T-cell (primary cell): ENCODE data around the gene TUBB3. TPM values are rescaled to one million over a fixed set of nuclear protein-coding genes. Genes with fewer than 3 reads are reported as not detected.

Experiments
- ATAC-seq, 4 experiments: fragments of 200-7000 bp in 3 of 4; fragments of 150-1000 bp in 1 of 4; cut with Tn5 transposase; replicated peaks in 1 of 4; 1 replicate in 3 of 4; 2 replicates in 1 of 4; pipeline ENCODE4 v1.10.0; 2021; ENCODE audit warnings: moderate library complexity in 3 of 4, mild to moderate bottlenecking in 2 of 4, moderate number of reproducible peaks in 1 of 4
- CTCF ChIA-PET, 2 donors: fragments of 300-600 bp; sonication (Branson Sonifier 250); formaldehyde crosslinking; loops; one replicate each; lab custom pipeline; 2022; ENCODE audit warnings: antibody characterized with exemption in 2 of 2; lab: Charles Lee
- POLR2A ChIA-PET, 2 donors: fragments of 300-600 bp; sonication (Branson Sonifier 250); formaldehyde crosslinking; loops; one replicate each; lab custom pipeline; 2022; ENCODE audit warnings: antibody characterized with exemption in 2 of 2; lab: Charles Lee
- DNase-seq, 35 experiments: peaks; one replicate each; pipeline versions ENCODE4 v3.0.0 to v3.0.0-alpha.2; 2013 to 2023
- H3K27ac ChIP-seq: one replicate; pipeline ENCODE4 v1.5.1; 2013; ENCODE audit warnings: low read length
- H3K27me3 ChIP-seq, 2 experiments: replicated peaks in 1 of 2; 1 replicate in 1 of 2; 2 replicates in 1 of 2; pipeline versions ENCODE4 v1.6.1 to v1.7.0; 2013; ENCODE audit warnings: low read length in 1 of 2, mixed read lengths in 1 of 2; ENCODE audit not compliant: control insufficient read depth in 2 of 2, insufficient read depth in 2 of 2; ENCODE audit errors: extremely low read depth in 1 of 2
- H3K36me3 ChIP-seq, 2 donors: 1 replicate in 1 of 2; 2 replicates in 1 of 2; pipeline versions ENCODE4 v1.6.1 to v1.7.0; 2013; ENCODE audit warnings: low read length in 1 of 2; ENCODE audit not compliant: control insufficient read depth in 2 of 2, insufficient read depth in 1 of 2; ENCODE audit errors: extremely low read depth in 1 of 2
- H3K4me1 ChIP-seq, 2 experiments: 1 replicate in 1 of 2; 2 replicates in 1 of 2; pipeline versions ENCODE4 v1.6.1 to v1.7.0; 2013; ENCODE audit warnings: low read length in 2 of 2, mixed read lengths in 1 of 2; ENCODE audit not compliant: insufficient read depth in 2 of 2, control insufficient read depth in 1 of 2; ENCODE audit errors: extremely low read depth in 1 of 2
- H3K4me3 ChIP-seq, 2 donors: 1 replicate in 1 of 2; 2 replicates in 1 of 2; pipeline versions ENCODE4 v1.5.1 to v1.7.0; 2013; ENCODE audit warnings: mild to moderate bottlenecking in 2 of 2, low read length in 1 of 2, moderate library complexity in 1 of 2; ENCODE audit not compliant: control insufficient read depth in 1 of 2; ENCODE audit errors: extremely low read depth in 1 of 2
- H3K9me3 ChIP-seq: 2 replicates; pipeline ENCODE4 v1.7.0; 2013
- H3K27ac Mint-ChIP-seq, 2 donors: one replicate each; pipeline ENCODE4 v1.8.0; 2020 to 2021; ENCODE audit warnings: mild to moderate bottlenecking in 2 of 2, mixed read lengths in 2 of 2
- H3K27me3 Mint-ChIP-seq, 2 donors: one replicate each; pipeline ENCODE4 v1.8.0; 2021 to 2022; ENCODE audit warnings: mixed read lengths in 2 of 2
- H3K36me3 Mint-ChIP-seq: one replicate; pipeline ENCODE4 v1.8.0; 2021; ENCODE audit warnings: mixed read lengths
- H3K4me1 Mint-ChIP-seq, 3 donors: one replicate each; pipeline ENCODE4 v1.8.0; 2020 to 2022; ENCODE audit warnings: mixed read lengths in 3 of 3, mild to moderate bottlenecking in 1 of 3
- H3K4me3 Mint-ChIP-seq, 3 donors: one replicate each; pipeline ENCODE4 v1.8.0; 2020 to 2022; ENCODE audit warnings: mild to moderate bottlenecking in 3 of 3, mixed read lengths in 3 of 3, moderate library complexity in 3 of 3
- H3K9me3 Mint-ChIP-seq, 3 donors: one replicate each; pipeline ENCODE4 v1.8.0; 2020 to 2022; ENCODE audit warnings: mixed read lengths in 3 of 3
- WGBS: methylation state at CpG from one replicate; pipeline ENCODE4 v1.1.5; 2013; ENCODE audit warnings: missing lambda C conversion rate; ENCODE audit not compliant: insufficient coverage; 5-methylcytosine and 5-hydroxymethylcytosine counted together
- total RNA-seq, 35 experiments: library from RNA in 6 of 35; stranded (reverse) in 6 of 35; fragments of 120-200 nt in 1 of 35; gene quantifications; one replicate each; pipeline versions ENCODE4 v1.2.1 to v1.2.4 and lab custom pipeline; 2013 to 2026

TUBB3 gene
- total RNA-seq, 5 donors from 2014 or later (not counting 1 experiment from before 2014, with no cell fraction given) = 0.58 to 1.8 (median 0.93) TPM

DNA sequence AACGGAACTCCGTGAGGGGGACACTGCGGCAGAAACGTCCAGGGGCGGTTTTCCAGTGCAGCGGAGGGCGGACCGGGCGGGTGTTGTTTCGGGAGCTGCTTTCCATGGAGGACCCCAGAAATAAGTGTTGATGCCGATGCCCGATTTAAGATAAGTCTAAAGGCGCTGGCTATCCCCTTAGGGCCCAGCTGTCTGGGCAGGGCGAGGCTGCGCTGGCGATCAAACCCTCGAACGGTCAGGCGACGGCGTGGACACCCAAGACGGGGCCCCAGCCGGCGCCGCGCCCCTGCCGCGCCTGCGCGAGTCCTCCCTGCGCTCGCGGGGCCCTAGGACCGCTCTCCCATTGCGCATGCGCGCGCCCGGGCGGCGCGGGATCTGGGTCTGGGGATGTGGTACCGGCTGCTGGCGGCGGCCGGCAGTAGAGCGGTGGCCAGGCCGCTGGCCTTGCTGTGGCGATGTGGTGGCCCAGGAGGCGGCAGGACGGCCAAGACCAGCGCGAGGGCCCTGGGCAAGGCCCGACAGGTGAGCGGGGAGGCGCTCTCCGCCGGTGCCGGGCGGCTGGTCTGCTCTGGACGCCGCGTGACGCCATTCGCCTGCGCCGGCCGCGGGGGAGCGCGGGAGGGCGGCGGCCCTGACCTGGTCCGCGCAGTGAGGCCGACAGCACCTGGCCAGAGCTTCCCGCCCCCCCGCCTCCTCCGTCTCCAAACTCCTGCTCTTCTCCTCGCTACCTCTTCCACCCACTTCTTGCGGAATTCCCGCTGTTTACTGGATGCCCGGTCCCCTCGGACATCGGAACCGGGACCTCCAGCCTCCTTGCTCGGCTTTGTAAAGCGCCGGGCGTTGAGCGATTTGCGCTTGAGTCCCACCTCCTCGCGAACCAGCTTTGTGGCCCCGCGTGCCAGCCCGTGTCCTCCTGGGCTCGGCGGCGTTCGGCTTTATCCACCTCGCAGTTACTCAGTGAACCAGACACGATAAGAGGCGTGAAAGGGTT, 49.4 kb downstream of the TUBB3 start:
- H3K9me3 Mint-ChIP-seq = no peaks in the 10 kb centered on the region
- ChIA-PET CTCF (interaction anchor here in 1 of 2 donors (1.1 kb wide), 1 partner anchor 22 kb away, joined by 3 read pairs; no protein-coding TSS in a partner anchor), POLR2A (no interaction called here)
- ATAC-seq = peak; percentile 92 to 94 (median 92)
- peak; percentile 80 to 95 (median 87) for DNase-seq
- under 1% methylated on average over 101 of the region's 104 CpGs for WGBS
- peak overlapping the region; percentile 90 to 94 for H3K27ac Mint-ChIP-seq
- Histone ChIP-seq H3K36me3 (peaks cover 0 to 1% of the 10 kb centered on the region in 2 donors), H3K27me3 (no peaks in the 10 kb centered on the region), H3K4me1 (peaks cover 7 to 34% of the 10 kb centered on the region in 2 experiments), H3K9me3 (no peaks in the 10 kb centered on the region), H3K4me3 (peak overlapping the region; percentile 85 to 92), H3K27ac (peak overlapping the region; percentile 63)
- peak overlapping the region; percentile 97 to 98 (median 97) for H3K4me3 Mint-ChIP-seq
- peaks cover 0 to 2% of the 10 kb centered on the region in 2 donors for H3K27me3 Mint-ChIP-seq
- H3K36me3 Mint-ChIP-seq = peaks cover 6% of the 10 kb centered on the region
- peaks cover 27 to 39% (median 32%) of the 10 kb centered on the region in 3 donors for H3K4me1 Mint-ChIP-seq

- ATAC-seq (no peak), DNase-seq (no peak)
- 0% methylated on average over 1 of the region's 14 CpGs for WGBS
- POLR2A ChIA-PET = no interaction called here
- Mint-ChIP-seq H3K9me3 (no peaks in the 10 kb centered on the region), H3K36me3 (peaks cover 6% of the 10 kb centered on the region), H3K4me1 (peaks cover 27 to 39% (median 32%) of the 10 kb centered on the region in 3 donors), H3K27ac (peak overlapping the region; percentile 90 to 94), H3K27me3 (peaks cover 0 to 2% of the 10 kb centered on the region in 2 donors), H3K4me3 (peak overlapping the region; percentile 97 to 98 (median 97))
- Histone ChIP-seq H3K4me3 (peak overlapping the region; percentile 85 to 92), H3K27me3 (no peaks in the 10 kb centered on the region), H3K27ac (peak overlapping the region; percentile 21), H3K4me1 (peaks cover 7 to 34% of the 10 kb centered on the region in 2 experiments), H3K36me3 (peaks cover 3 to 8% of the 10 kb centered on the region in 2 donors), H3K9me3 (no peaks in the 10 kb centered on the region)
- CTCF ChIA-PET = interaction anchor here in 1 of 2 donors (0.6 kb wide), 1 partner anchor 25 kb away, joined by 3 read pairs; no protein-coding TSS in a partner anchor
Observed at GRCh38 chr16:89973235-89973634, 50.1 kb downstream of the TUBB3 start.

DNA sequence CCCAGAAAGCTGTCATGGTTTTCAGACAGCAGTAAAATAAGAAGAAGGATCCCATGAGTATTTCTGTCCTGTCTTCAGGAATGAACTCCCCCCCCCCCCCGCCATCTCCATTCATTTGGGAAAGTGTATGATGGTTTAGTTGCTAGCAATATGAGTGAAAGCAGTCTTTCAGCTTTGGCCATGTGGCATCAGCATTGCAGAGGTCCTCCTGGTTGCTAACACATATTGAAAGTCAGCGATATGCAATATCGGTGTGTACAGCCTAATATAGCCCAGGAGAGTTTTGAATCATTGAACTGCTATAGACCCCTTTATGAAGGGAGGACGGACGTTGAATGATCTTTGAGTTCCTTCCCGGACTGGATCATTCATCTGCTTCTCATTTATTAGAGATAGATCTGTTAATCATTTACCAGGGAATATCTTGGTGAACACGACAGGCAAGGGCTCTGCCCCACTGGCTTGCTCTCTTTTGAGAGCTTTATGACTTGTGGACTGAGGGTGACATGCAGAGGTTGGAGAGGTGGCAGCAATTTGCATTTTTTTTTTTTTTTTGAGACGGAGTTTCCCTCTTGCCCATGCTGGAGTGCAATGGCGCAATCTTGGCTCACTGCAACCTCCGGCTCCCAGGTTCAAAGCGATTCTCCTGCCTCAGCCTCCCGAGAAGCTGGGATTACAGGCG, 50.7 kb downstream of the TUBB3 start:
- peaks cover 7 to 34% of the 10 kb centered on the region in 2 experiments for H3K4me1 ChIP-seq
- CTCF ChIA-PET = interaction anchor here in 1 of 2 donors (0.6 to 0.7 kb wide), 2 partner anchors 24 to 136 kb away, joined by 3 to 6 read pairs; no protein-coding TSS in a partner anchor
- H3K27ac Mint-ChIP-seq = peak overlapping the region in 1 of 2 donors; percentile 44

GRCh38 chr16:89974870-89975269, 51.7 kb downstream of the TUBB3 start:
- Histone ChIP-seq H3K27ac (no peak overlapping the region), H3K4me3 (no peak overlapping the region), H3K27me3 (no peaks in the 10 kb centered on the region), H3K36me3 (peaks cover 6 to 19% of the 10 kb centered on the region in 2 donors), H3K9me3 (no peaks in the 10 kb centered on the region), H3K4me1 (peaks cover 7 to 34% of the 10 kb centered on the region in 2 experiments)
- Mint-ChIP-seq H3K4me3 (peak overlapping the region in 1 of 3 donors; percentile 44), H3K4me1 (peaks cover 27 to 39% (median 32%) of the 10 kb centered on the region in 3 donors), H3K36me3 (peaks cover 14% of the 10 kb centered on the region), H3K9me3 (no peaks in the 10 kb centered on the region), H3K27ac (no peak overlapping the region), H3K27me3 (peaks cover 0 to 2% of the 10 kb centered on the region in 2 donors)
- CTCF ChIA-PET = no interaction called here
- POLR2A ChIA-PET = no interaction called here
- DNase-seq = no peak
- no peak for ATAC-seq
- WGBS = 80% methylated on average over 1 of the region's 2 CpGs

More for the DNA sequence above, 50.7 kb downstream of the TUBB3 start:
- Histone ChIP-seq H3K9me3 (no peaks in the 10 kb centered on the region), H3K4me3 (peak overlapping the region; percentile 85 to 92), H3K27ac (no peak overlapping the region), H3K36me3 (peaks cover 6 to 12% of the 10 kb centered on the region in 2 donors), H3K27me3 (no peaks in the 10 kb centered on the region)
- 97% methylated on average over 6 of the region's 13 CpGs for WGBS
- ATAC-seq = no peak
- Mint-ChIP-seq H3K4me3 (peak overlapping the region; percentile 97 to 98 (median 97)), H3K9me3 (no peaks in the 10 kb centered on the region), H3K36me3 (peaks cover 7% of the 10 kb centered on the region), H3K4me1 (peaks cover 27 to 39% (median 32%) of the 10 kb centered on the region in 3 donors), H3K27me3 (peaks cover 0 to 2% of the 10 kb centered on the region in 2 donors)
- DNase-seq = peak in 1 of 35 experiments; percentile 9
- POLR2A ChIA-PET = no interaction called here

GRCh38 chr16:89981414-89981813, 58.3 kb downstream of the TUBB3 start:
- H3K36me3 ChIP-seq = peaks cover 11 to 76% of the 10 kb centered on the region in 2 donors
- ChIA-PET POLR2A (no interaction called here), CTCF (no interaction called here)
- Mint-ChIP-seq H3K9me3 (no peaks in the 10 kb centered on the region), H3K27ac (no peak overlapping the region), H3K4me3 (no peak overlapping the region), H3K4me1 (peaks cover 0 to 2% (median 1%) of the 10 kb centered on the region in 3 donors), H3K36me3 (peaks cover 47% of the 10 kb centered on the region), H3K27me3 (no peaks in the 10 kb centered on the region)
- DNase-seq (no peak), ATAC-seq (no peak)
- H3K27me3 ChIP-seq = no peaks in the 10 kb centered on the region
- H3K27ac ChIP-seq = no peak overlapping the region
- no peaks in the 10 kb centered on the region for H3K4me1 ChIP-seq
- WGBS = no CpG with 5 or more reads among the region's 8 CpGs
- H3K9me3 ChIP-seq = no peaks in the 10 kb centered on the region
- H3K4me3 ChIP-seq = no peak overlapping the region

GRCh38 chr16:89982318-89982717, 59.2 kb downstream of the TUBB3 start:
- ATAC-seq = no peak
- H3K4me3 Mint-ChIP-seq = no peak overlapping the region
- H3K9me3 Mint-ChIP-seq = no peaks in the 10 kb centered on the region
- CTCF ChIA-PET = no interaction called here
- Histone ChIP-seq H3K9me3 (no peaks in the 10 kb centered on the region), H3K36me3 (peaks cover 15 to 83% of the 10 kb centered on the region in 2 donors), H3K27ac (no peak overlapping the region), H3K4me1 (no peaks in the 10 kb centered on the region), H3K4me3 (no peak overlapping the region), H3K27me3 (no peaks in the 10 kb centered on the region)
- H3K27ac Mint-ChIP-seq = no peak overlapping the region
- DNase-seq = no peak
- H3K36me3 Mint-ChIP-seq = peaks cover 54% of the 10 kb centered on the region
- peaks cover 0 to under 1% (median under 1%) of the 10 kb centered on the region in 3 donors for H3K4me1 Mint-ChIP-seq
- 100% methylated on average over 6 of the region's 9 CpGs for WGBS
- no peaks in the 10 kb centered on the region for H3K27me3 Mint-ChIP-seq
- POLR2A ChIA-PET = no interaction called here
